ENCODE data around the gene CCKAR.

Gene CCKAR, protein sequence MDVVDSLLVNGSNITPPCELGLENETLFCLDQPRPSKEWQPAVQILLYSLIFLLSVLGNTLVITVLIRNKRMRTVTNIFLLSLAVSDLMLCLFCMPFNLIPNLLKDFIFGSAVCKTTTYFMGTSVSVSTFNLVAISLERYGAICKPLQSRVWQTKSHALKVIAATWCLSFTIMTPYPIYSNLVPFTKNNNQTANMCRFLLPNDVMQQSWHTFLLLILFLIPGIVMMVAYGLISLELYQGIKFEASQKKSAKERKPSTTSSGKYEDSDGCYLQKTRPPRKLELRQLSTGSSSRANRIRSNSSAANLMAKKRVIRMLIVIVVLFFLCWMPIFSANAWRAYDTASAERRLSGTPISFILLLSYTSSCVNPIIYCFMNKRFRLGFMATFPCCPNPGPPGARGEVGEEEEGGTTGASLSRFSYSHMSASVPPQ
- long read RNA-seq: 0 reads

- Histone ChIP-seq H3K4me3 (replicated peaks; ENCODE audit: insufficient read depth, low read length) (no peak within 1 kb of the TSS), H3K27me3 (ENCODE audit: insufficient read depth, poor library complexity, severe bottlenecking) (no peaks in the 10 kb centered on the region), H3K27ac (replicated peaks) (no peak within 1 kb of the TSS)
- TF ChIP-seq, protein P1, sequence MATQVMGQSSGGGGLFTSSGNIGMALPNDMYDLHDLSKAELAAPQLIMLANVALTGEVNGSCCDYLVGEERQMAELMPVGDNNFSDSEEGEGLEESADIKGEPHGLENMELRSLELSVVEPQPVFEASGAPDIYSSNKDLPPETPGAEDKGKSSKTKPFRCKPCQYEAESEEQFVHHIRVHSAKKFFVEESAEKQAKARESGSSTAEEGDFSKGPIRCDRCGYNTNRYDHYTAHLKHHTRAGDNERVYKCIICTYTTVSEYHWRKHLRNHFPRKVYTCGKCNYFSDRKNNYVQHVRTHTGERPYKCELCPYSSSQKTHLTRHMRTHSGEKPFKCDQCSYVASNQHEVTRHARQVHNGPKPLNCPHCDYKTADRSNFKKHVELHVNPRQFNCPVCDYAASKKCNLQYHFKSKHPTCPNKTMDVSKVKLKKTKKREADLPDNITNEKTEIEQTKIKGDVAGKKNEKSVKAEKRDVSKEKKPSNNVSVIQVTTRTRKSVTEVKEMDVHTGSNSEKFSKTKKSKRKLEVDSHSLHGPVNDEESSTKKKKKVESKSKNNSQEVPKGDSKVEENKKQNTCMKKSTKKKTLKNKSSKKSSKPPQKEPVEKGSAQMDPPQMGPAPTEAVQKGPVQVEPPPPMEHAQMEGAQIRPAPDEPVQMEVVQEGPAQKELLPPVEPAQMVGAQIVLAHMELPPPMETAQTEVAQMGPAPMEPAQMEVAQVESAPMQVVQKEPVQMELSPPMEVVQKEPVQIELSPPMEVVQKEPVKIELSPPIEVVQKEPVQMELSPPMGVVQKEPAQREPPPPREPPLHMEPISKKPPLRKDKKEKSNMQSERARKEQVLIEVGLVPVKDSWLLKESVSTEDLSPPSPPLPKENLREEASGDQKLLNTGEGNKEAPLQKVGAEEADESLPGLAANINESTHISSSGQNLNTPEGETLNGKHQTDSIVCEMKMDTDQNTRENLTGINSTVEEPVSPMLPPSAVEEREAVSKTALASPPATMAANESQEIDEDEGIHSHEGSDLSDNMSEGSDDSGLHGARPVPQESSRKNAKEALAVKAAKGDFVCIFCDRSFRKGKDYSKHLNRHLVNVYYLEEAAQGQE (IDR thresholded peaks at IDR 0.05; ENCODE audit: insufficient replicate concordance, low read depth): no peak
- TF ChIP-seq GABPA (IDR thresholded peaks at IDR 0.05; ENCODE audit: low read depth): no peak
- TF ChIP-seq POLR2AphosphoS5 (IDR thresholded peaks at IDR 0.05; ENCODE audit: low read depth): no peak
- TF ChIP-seq SPI1 (IDR thresholded peaks at IDR 0.05; ENCODE audit: borderline replicate concordance, low read depth): no peak
- TF ChIP-seq, protein P2, sequence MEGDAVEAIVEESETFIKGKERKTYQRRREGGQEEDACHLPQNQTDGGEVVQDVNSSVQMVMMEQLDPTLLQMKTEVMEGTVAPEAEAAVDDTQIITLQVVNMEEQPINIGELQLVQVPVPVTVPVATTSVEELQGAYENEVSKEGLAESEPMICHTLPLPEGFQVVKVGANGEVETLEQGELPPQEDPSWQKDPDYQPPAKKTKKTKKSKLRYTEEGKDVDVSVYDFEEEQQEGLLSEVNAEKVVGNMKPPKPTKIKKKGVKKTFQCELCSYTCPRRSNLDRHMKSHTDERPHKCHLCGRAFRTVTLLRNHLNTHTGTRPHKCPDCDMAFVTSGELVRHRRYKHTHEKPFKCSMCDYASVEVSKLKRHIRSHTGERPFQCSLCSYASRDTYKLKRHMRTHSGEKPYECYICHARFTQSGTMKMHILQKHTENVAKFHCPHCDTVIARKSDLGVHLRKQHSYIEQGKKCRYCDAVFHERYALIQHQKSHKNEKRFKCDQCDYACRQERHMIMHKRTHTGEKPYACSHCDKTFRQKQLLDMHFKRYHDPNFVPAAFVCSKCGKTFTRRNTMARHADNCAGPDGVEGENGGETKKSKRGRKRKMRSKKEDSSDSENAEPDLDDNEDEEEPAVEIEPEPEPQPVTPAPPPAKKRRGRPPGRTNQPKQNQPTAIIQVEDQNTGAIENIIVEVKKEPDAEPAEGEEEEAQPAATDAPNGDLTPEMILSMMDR (IDR thresholded peaks at IDR 0.05; ENCODE audit: insufficient read depth, low read length): no peak
- no peak for DNase-seq (ENCODE audit: low read depth in 1 of 2, low spot score in 1 of 2)
These were observed at the start of gene CCKAR for GRCh38 chr4:26490111-26490959. TSS of gene CCKAR (minus strand) at chr4:26490484. CDS start at chr4:26490267, 217 bp downstream.

DNA sequence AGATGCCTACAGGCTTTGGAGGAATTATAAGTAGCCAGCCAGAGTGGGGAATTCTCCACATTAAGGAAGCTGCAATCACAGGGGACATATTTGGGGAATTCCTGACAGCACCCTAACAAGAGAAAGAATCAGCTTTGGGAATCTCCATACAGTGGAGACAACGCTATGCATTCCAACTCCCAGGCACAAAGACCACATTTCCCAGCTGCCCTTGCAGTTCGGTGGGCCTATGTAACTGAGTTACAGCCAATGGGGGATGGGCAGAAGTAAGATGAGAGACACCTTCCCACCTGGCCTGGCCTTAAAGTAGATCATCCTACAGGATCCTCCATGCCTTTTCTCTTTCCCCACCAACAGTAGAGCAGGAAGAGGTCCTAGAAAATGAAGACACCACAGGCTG is 43.4 kb upstream of the CCKAR start:
- no peak for DNase-seq (ENCODE audit: low read depth in 1 of 2, low spot score in 1 of 2)

More for the DNA sequence above, 43.4 kb upstream of the CCKAR start:
- Histone ChIP-seq H3K27ac (replicated peaks) (no peak overlapping the region), H3K4me3 (replicated peaks; ENCODE audit: insufficient read depth, low read length) (no peak overlapping the region), H3K27me3 (ENCODE audit: insufficient read depth, poor library complexity, severe bottlenecking) (no peaks in the 10 kb centered on the region)
- TF ChIP-seq, protein P1 (IDR thresholded peaks at IDR 0.05; ENCODE audit: insufficient replicate concordance, low read depth): no peak
- TF ChIP-seq SPI1 (IDR thresholded peaks at IDR 0.05; ENCODE audit: borderline replicate concordance, low read depth): no peak
- TF ChIP-seq GABPA (IDR thresholded peaks at IDR 0.05; ENCODE audit: low read depth): no peak
- no peak for TF ChIP-seq POLR2AphosphoS5 (IDR thresholded peaks at IDR 0.05; ENCODE audit: low read depth)
- TF ChIP-seq, protein P2 (IDR thresholded peaks at IDR 0.05; ENCODE audit: insufficient read depth, low read length): no peak

All from HL-60 (cell line).